Loucy (cell line): ENCODE measurements around the gene AMTN.
A peak's percentile ranks its signal among the peaks of the same experiment; 100 is the strongest.
"Not testable (repeated sequence)": the region's sequence is repeated elsewhere in the genome, so short reads cannot be mapped to it uniquely, and the experiment has no call there.

ENCODE experiments used
- H2AFZ ChIP-seq: fragments of 200-600 bp; sonication (generic); 2 replicates; pipeline ENCODE4 v1.6.0; 2016; ENCODE audit warnings: antibody characterized with exemption, mild to moderate bottlenecking, low read length, moderate library complexity
- H3F3A ChIP-seq: fragments of 200-600 bp; 2 replicates; pipeline ENCODE4 v1.6.0; 2016; ENCODE audit warnings: antibody characterized with exemption, low read depth, mild to moderate bottlenecking
- H3K27me3 ChIP-seq: fragments of 200-600 bp; sonication (generic); 2 replicates; pipeline ENCODE4 v1.6.1; 2014; ENCODE audit warnings: low read length, mild to moderate bottlenecking; ENCODE audit not compliant: insufficient read depth, poor library complexity, severe bottlenecking
- H3K36me3 ChIP-seq: fragments of 200-600 bp; sonication (generic); 2 replicates; pipeline ENCODE4 v1.6.1; 2016; ENCODE audit warnings: low read length; ENCODE audit not compliant: insufficient read depth
- H3K4me1 ChIP-seq: fragments of 200-600 bp; sonication (generic); 2 replicates; pipeline ENCODE4 v1.5.1; 2014; ENCODE audit warnings: low read length, mild to moderate bottlenecking; ENCODE audit not compliant: insufficient read depth, poor library complexity, severe bottlenecking
- H3K4me2 ChIP-seq: fragments of 200-600 bp; sonication (generic); 2 replicates; pipeline ENCODE4 v1.6.0; 2014; ENCODE audit warnings: antibody characterized with exemption, low read length, low read depth, mild to moderate bottlenecking; ENCODE audit not compliant: poor library complexity, severe bottlenecking
- H3K4me3 ChIP-seq: fragments of 200-600 bp; sonication (generic); 2 replicates; pipeline ENCODE4 v1.5.1; 2014; ENCODE audit warnings: low read length, mild to moderate bottlenecking, mixed read lengths; ENCODE audit not compliant: poor library complexity, severe bottlenecking
- H3K79me2 ChIP-seq: fragments of 200-600 bp; sonication (generic); 2 replicates; pipeline ENCODE4 v1.6.1; 2014; ENCODE audit warnings: low read length; ENCODE audit not compliant: insufficient read depth
- H3K9ac ChIP-seq: fragments of 200-600 bp; sonication (generic); 2 replicates; pipeline ENCODE4 v1.6.0; 2014; ENCODE audit warnings: mild to moderate bottlenecking, low read depth, low read length, moderate library complexity; ENCODE audit not compliant: poor library complexity, severe bottlenecking
- H3K9me2 ChIP-seq: fragments of 200-600 bp; sonication (generic); replicated peaks from 2 replicates; pipeline ENCODE4 v1.6.1; 2016; ENCODE audit warnings: low read depth, low read length, mixed read lengths
- H3K9me3 ChIP-seq: fragments of 200-600 bp; sonication (generic); 2 replicates; pipeline ENCODE4 v1.6.1; 2014; ENCODE audit warnings: mild to moderate bottlenecking, antibody characterized with exemption, low read length, low read depth; ENCODE audit not compliant: insufficient read depth
- H4K20me1 ChIP-seq: fragments of 200-600 bp; sonication (generic); 2 replicates; pipeline ENCODE4 v1.6.0; 2014; ENCODE audit warnings: antibody characterized with exemption, low read length, mild to moderate bottlenecking; ENCODE audit not compliant: insufficient read depth, poor library complexity, severe bottlenecking
- CTCF ChIP-seq: fragments of 200-600 bp; sonication (generic); conservative IDR thresholded peaks from 2 replicates; pipeline ENCODE4 v1.5.1; 2014; ENCODE audit warnings: mild to moderate bottlenecking, antibody characterized with exemption, low read length
- EZH2phosphoT487 ChIP-seq: fragments of 200-600 bp; IDR thresholded peaks from 2 replicates; pipeline ENCODE4 v1.6.1; 2018; ENCODE audit warnings: antibody characterized with exemption, mild to moderate bottlenecking, moderate library complexity, borderline replicate concordance

AMTN gene

GRCh38 chr4:70533791-70534190, 15.4 kb downstream of the AMTN start:
- Histone ChIP-seq H3K4me1 (no peaks in the 10 kb centered on the region), H3F3A (no peaks in the 10 kb centered on the region), H3K9me3 (no peaks in the 10 kb centered on the region), H3K4me2 (no peak overlapping the region), H4K20me1 (no peaks in the 10 kb centered on the region), H3K79me2 (no peaks in the 10 kb centered on the region), H3K9me2 (no peaks in the 10 kb centered on the region), H3K9ac (no peak overlapping the region), H3K27me3 (no peaks in the 10 kb centered on the region), H3K4me3 (no peak overlapping the region), H3K36me3 (no peaks in the 10 kb centered on the region), H2AFZ (no peak overlapping the region)
- TF ChIP-seq CTCF, result no peak
- TF ChIP-seq EZH2phosphoT487, result no peak

- H3K9ac ChIP-seq, H3F3A ChIP-seq, H3K36me3 ChIP-seq, H3K79me2 ChIP-seq, H3K9me2 ChIP-seq, H3K4me3 ChIP-seq, H3K4me2 ChIP-seq, H3K9me3 ChIP-seq, H4K20me1 ChIP-seq, H3K27me3 ChIP-seq, H3K4me1 ChIP-seq, H2AFZ ChIP-seq: not testable (repeated sequence)
Observed at GRCh38 chr4:70534886-70535285, 16.5 kb downstream of the AMTN start.

DNA sequence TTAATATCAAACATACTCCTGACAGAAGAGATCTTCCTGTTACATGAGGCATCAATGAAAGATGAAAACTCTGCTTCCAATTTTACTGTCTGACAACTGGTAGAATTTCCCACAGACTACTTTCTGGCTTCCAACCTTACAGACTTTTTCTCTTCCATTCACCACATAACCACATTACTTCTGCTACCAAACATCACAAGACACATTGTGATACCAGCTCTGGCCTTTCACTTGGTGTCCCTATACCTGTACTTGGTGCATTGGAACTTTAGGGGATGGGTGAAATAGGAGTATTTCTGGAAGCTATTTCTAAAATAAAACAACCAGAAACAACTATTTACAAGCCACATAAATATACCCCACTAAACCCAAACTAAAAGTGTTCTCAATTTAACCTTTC, 20.5 kb downstream of the AMTN start:
- Histone ChIP-seq H3K4me1 (no peaks in the 10 kb centered on the region), H3K4me3 (no peak overlapping the region), H3K27me3 (no peaks in the 10 kb centered on the region), H3K36me3 (no peaks in the 10 kb centered on the region), H3K79me2 (no peaks in the 10 kb centered on the region), H4K20me1 (no peaks in the 10 kb centered on the region), H3K9me3 (no peaks in the 10 kb centered on the region), H3K4me2 (no peak overlapping the region), H3K9me2 (no peaks in the 10 kb centered on the region), H2AFZ (no peak overlapping the region), H3F3A (no peaks in the 10 kb centered on the region), H3K9ac (no peak overlapping the region)
- TF ChIP-seq EZH2phosphoT487 (no peak), CTCF (no peak)

- H3F3A ChIP-seq, result no peaks in the 10 kb centered on the region
- H3K27me3 ChIP-seq, result no peaks in the 10 kb centered on the region
- no peaks in the 10 kb centered on the region for H4K20me1 ChIP-seq
- H3K79me2 ChIP-seq, result no peaks in the 10 kb centered on the region
- no peak overlapping the region for H3K9ac ChIP-seq
- no peaks in the 10 kb centered on the region for H3K9me3 ChIP-seq
- no peaks in the 10 kb centered on the region for H3K4me1 ChIP-seq
- TF ChIP-seq EZH2phosphoT487, result no peak
- TF ChIP-seq CTCF, result peak; percentile 72
- H3K4me3 ChIP-seq, result no peak overlapping the region
- no peak overlapping the region for H2AFZ ChIP-seq
- H3K9me2 ChIP-seq, result no peaks in the 10 kb centered on the region
- no peaks in the 10 kb centered on the region for H3K36me3 ChIP-seq
- no peak overlapping the region for H3K4me2 ChIP-seq
Observed at GRCh38 chr4:70544279-70544868, 26.0 kb downstream of the AMTN start.
